NCI-H2081 (cell line): Measurements from ENCODE around the gene C2orf76.
"Not testable (repeated sequence)": the region's sequence is repeated elsewhere in the genome, so short reads cannot be mapped to it uniquely, and the experiment has no call there.

ENCODE experiments used
- DNase-seq, 2 experiments: peaks; one replicate each; lab custom pipeline; 2025; lab: John Stamatoyannopoulos, UW

Gene C2orf76

GRCh38 chr2:119377294-119377992 lies 10.8 kb upstream of the C2orf76 start:
- no peak for DNase-seq

- no peak for DNase-seq
Measured at GRCh38 chr2:119376810-119377209, 10.2 kb upstream of the C2orf76 start.

GRCh38 chr2:119376406-119376805 lies 9.8 kb upstream of the C2orf76 start:
- DNase-seq, result not testable (repeated sequence)

- DNase-seq, result not testable (repeated sequence)
Measured at GRCh38 chr2:119373907-119374745, 7.5 kb upstream of the C2orf76 start.

DNA sequence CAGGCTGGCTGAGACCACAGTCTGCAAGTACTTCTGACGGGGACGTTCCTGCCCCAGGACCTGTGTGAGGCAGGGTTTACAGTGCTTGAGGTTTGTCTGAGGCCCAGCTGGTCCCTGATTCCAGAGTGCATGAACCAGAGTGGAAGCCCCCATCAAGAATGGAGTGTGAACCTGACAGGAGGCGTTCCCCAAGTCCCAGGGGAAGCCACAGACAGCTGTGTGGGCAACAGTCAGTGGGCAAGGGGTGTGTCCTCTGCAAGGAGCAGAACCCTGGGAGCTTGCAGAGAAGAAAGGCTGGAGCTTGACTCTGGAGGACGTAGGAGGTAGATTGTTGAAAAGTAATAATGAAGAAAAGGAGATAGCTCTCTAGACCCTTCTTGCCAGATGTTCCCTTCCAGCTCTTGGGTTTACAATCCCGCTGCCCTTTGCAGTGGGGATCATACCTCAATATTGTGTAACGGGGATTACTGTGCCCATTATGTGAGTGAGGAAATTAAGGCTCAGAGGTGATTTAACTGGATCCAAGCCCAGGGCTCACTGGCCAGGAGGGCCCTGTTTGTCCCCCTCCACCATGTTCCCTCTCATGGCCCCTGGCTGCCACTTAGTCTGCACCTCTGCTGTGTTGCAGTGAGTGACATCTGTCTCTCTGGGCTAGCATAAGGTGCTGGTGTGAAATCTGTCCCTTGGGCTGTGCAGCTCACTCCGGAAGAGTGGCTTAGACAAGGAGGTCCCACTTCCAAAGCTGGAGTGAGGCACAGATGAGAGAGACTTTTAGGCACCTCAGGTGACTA lies 6.3 kb upstream of the C2orf76 start:
- no peak for DNase-seq

DNA sequence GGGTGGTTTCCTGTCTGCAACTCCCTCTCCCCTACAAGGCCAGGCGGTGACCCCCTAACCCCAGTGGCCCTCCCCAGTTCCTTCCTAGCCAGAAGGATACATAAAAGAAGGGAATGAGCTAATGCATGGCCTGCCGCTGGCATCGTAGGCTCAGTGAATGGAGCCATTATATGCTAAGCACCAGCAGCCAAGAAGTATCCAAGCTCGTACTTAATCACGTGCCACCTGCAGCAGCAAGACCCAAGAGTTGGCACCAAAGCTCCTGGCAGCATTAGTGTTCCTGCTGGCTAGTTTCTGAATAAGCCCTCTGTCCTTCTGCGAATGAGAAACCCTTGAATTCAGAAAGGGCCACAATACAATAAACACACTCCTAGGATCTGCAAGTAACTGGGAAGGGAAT lies 4.5 kb upstream of the C2orf76 start:
- no peak for DNase-seq

DNA sequence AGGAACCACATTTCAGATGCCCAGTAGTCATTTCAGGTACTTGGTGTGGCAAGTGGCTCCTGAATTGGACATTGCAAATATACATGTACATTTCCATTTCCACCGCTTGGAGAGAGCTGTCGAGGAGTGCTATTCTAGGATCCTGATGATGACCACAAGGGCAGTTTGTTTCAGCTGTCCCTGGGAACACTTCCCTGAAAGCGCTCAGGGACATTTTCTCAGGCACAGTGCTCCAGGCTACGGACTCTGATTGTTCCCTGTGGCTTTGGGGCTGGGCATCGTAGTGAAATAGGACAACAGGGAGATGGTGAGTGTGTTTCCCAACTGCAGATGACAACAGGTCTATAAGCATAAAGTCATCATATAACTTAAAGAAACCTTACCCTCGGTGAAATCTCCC lies 3.2 kb upstream of the C2orf76 start:
- no peak for DNase-seq

DNA sequence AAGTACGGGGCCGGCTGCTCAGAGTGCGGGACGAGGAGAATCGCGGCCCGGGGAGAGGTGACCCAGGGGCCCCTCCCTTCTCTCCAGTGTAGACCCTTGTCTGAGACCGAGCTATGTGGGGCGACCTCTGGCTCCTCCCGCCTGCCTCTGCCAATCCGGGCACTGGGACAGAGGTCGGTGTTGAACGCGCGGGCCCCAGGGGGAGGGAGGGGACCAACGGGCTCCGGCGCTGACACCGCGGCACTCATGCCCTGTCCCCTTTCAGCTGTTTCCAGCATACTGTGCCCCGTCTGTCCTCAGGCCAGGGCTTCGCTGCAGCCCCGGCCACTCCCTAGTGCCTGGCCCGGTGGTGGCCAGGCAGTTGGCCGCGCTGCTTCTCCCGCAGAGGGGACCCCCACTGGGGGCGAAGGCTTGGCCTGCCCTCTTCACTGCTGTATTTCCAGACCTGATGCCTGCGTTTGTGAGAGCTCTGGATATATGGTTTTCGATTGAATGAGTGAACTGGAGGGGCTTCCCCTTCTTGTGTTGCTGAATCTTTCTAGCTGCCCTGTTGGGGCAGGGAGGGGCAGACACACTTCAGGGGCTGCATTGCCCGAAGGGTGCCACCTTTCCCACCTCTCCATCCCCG lies 952 bp upstream of the C2orf76 start:
- DNase-seq, result peak in 1 of 2 experiments; percentile 25

GRCh38 chr2:119366161-119366648 lies 429 bp downstream of the C2orf76 start:
- DNase-seq, result peak in 1 of 2 experiments; percentile 7

DNA sequence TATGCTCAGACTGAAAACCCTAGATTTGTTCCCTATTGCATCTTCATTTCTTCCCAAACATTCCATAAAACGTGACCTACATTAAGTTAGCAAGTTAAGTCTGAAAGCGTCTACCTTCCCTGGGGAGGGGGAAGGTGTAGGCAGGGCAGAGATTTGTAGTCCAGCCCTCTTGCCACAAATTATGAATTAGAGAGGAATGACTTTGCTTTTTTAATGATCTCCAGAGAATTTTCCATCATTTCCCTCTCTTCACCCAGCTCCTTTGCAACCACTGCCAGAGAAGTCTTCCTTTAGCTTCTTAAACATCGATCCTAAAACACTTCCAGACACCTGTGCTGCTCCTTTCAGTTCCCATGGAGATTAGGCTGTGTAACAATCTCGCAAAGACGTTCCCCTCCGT lies 1.2 kb downstream of the C2orf76 start:
- DNase-seq, result no peak

GRCh38 chr2:119364798-119365197 lies 1.8 kb downstream of the C2orf76 start:
- no peak for DNase-seq

DNA sequence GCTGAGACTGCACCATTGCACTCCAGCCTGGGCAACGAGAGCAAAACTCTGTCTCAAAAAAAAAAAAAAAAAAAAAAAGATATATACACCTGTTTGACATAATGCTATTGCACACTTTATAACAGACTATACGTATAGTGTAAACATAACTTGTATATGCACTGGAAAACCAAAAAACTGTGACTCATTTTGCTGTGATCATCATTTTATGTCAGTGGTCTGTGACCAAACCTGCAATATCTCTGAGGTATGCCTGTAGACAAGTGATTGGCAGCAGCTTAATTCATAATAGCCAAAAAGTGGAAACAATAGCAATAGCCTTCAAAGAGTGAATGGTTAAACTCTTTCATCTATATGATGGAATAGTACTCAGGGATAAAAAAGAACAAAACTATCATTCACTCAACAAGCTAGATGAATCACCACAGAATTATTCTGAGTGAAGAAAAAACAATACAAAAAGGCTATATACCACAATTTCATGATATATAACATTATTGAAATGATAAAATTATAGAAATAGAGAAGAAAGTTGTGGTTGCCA lies 6.1 kb downstream of the C2orf76 start:
- no peak for DNase-seq

DNA sequence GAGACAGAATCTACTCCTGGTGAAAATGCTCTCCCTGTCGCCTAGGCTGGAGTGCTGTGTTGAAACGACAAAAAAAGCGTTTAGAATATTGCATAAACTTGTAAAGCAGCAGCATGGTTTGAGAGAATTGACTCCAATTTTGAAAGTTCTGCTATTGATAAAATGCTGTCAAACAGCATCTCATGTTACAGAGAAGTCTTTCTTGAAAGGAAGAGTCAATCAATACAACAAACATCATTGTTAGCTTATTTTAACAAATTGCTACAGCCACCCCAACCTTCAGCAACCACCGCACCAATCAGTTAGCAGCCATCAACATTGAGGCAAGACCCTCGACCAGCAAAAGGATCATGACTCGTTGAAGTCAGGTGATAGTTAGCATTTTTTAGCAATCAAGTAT lies 6.9 kb downstream of the C2orf76 start:
- DNase-seq, result no peak

DNA sequence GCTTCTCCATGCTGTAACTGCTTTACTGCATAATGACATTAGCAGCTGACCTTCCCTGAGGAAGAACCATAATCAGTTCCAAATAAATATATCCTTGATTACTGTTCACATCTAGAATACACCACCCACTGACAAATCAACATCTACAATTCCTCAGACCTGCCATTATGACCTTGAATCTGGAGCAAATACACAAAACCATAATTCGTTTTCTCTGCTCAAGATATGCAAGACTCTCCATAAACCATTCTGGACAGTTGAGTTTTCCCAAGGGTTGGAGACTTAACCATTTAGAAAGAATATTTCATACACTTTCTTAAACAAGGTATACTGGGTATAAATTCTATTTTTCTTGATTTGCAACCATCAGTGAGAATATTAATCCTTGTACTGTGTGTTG lies 11.8 kb downstream of the C2orf76 start:
- DNase-seq, result no peak

GRCh38 chr2:119352357-119352756 lies 14.3 kb downstream of the C2orf76 start:
- no peak for DNase-seq

GRCh38 chr2:119350311-119350998 lies 16.2 kb downstream of the C2orf76 start:
- DNase-seq, result no peak

- no peak for DNase-seq
Measured at GRCh38 chr2:119349289-119349688, 17.3 kb downstream of the C2orf76 start.

DNA sequence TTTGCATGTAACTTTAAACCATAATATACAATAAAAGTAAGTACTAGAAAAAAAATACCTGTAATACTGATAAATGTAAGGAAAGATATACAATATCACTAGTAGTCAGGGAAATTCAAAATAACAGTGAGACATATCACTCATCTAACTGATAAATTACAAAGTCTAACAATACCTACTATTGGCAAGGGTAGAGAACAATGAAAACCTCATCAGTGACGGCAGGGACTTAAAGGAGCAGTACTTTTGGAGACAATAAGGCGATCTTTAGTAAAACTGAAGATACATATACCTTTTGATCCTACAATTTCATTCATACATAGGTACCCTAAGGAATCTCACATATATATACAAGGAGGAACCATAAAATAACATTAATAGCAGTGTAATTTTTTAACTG lies 24.9 kb downstream of the C2orf76 start:
- no peak for DNase-seq

DNA sequence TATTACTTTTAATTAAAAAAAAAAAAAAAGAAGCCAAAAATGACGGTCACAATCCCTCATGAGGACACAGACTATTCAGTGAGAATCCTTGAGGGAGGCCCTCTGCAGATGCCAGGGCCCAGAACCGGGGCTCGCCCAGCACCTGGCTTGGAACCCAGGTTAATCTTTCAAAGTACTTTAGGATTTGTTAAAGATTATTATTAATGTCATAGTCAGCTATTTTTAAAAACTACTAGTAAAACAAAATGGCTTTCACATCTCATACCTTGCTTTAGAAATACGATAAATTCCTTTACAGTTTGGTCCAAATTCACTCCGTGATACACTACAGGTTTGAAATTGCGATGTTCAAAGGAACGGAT lies 27.1 kb downstream of the C2orf76 start:
- DNase-seq, result no peak

- no peak for DNase-seq
Measured at GRCh38 chr2:119338826-119339561, 27.6 kb downstream of the C2orf76 start.
